A549 (cell line): ENCODE measurements around the gene LHFPL2.

ENCODE experiments used
- EP300 ChIP-seq, 2 experiments: fragments of >200 bp; sonication (Bioruptor Twin); formaldehyde crosslinking; IDR thresholded peaks; 2 replicates in 1 of 2; 3 replicates in 1 of 2; pipeline ENCODE4 v1.6.1; 2016 to 2017
- HDAC2 ChIP-seq: fragments of 200-600 bp; sonication (generic); IDR thresholded peaks from 2 replicates; pipeline ENCODE4 v1.6.1; 2016
- JUN ChIP-seq, 2 experiments: fragments of >200 bp; sonication (Bioruptor Twin); formaldehyde crosslinking; IDR thresholded peaks; 2 replicates in 1 of 2; 3 replicates in 1 of 2; pipeline ENCODE4 v1.6.1; 2016 to 2017
- NFE2L2 ChIP-seq: fragments of 150-350 bp; conservative IDR thresholded peaks from 2 replicates; pipeline ENCODE4 v1.6.1; 2014; ENCODE audit warnings: low read length
- NR3C1 ChIP-seq: fragments of >200 bp; sonication (Bioruptor Twin); formaldehyde crosslinking; IDR thresholded peaks from 3 replicates; pipeline ENCODE4 v1.6.1; 2017
- POLR2A ChIP-seq: IDR thresholded peaks from 2 replicates; pipeline ENCODE4 v1.6.1; 2012; ENCODE audit warnings: mild to moderate bottlenecking, low read length
- RCOR1 ChIP-seq: fragments of 150-350 bp; IDR thresholded peaks from 2 replicates; pipeline ENCODE4 v1.6.1; 2014; ENCODE audit warnings: antibody characterized with exemption, low read length, low read depth
- TF ChIP-seq, protein P1 (sequence below): fragments of >200 bp; sonication (Bioruptor Twin); formaldehyde crosslinking; IDR thresholded peaks from 3 replicates; pipeline ENCODE4 v1.5.1; 2016

- TF ChIP-seq POLR2A (no peak), HDAC2 (no peak), EP300 (IDR thresholded peaks at IDR 0.05) (no peak), JUN (IDR thresholded peaks at IDR 0.05) (no peak), NR3C1 (no peak), RCOR1 (no peak), NFE2L2 (no peak)
- TF ChIP-seq, protein P1, sequence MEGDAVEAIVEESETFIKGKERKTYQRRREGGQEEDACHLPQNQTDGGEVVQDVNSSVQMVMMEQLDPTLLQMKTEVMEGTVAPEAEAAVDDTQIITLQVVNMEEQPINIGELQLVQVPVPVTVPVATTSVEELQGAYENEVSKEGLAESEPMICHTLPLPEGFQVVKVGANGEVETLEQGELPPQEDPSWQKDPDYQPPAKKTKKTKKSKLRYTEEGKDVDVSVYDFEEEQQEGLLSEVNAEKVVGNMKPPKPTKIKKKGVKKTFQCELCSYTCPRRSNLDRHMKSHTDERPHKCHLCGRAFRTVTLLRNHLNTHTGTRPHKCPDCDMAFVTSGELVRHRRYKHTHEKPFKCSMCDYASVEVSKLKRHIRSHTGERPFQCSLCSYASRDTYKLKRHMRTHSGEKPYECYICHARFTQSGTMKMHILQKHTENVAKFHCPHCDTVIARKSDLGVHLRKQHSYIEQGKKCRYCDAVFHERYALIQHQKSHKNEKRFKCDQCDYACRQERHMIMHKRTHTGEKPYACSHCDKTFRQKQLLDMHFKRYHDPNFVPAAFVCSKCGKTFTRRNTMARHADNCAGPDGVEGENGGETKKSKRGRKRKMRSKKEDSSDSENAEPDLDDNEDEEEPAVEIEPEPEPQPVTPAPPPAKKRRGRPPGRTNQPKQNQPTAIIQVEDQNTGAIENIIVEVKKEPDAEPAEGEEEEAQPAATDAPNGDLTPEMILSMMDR: no peak
Measured at GRCh38 chr5:78636682-78637081, 11.9 kb downstream of the LHFPL2 start.
